ENCODE measurements around the gene ZC3H4. TPM values are rescaled to one million over a fixed set of nuclear protein-coding genes. Genes with fewer than 3 reads are reported as not detected.

ZC3H4 gene
- 10 to 100 TPM; 21.9 to 26.0 TPM for total RNA-seq

- peak within 1 kb of the TSS; percentile 98 for H3K4me3 ChIP-seq
- H3K9me3 ChIP-seq: no peaks in the 10 kb centered on the region
- no peaks in the 10 kb centered on the region for H3K27me3 ChIP-seq (replicated peaks; ENCODE audit: insufficient read depth)
- peaks cover 12 to 28% of the 10 kb centered on the region in 2 donors for H3K4me1 ChIP-seq (ENCODE audit: control insufficient read depth in 1 of 2, low read depth in 2 of 2)
- peak within 1 kb of the TSS; percentile 100 for H3K27ac ChIP-seq
- H3K36me3 ChIP-seq: no peaks in the 10 kb centered on the region
- ATAC-seq (ENCODE audit: insufficient number of reproducible peaks, low FRiP score, low read depth): peak; percentile 92
- peak; percentile 96 for DNase-seq (ENCODE audit: low spot score)
- TF ChIP-seq, protein P1, sequence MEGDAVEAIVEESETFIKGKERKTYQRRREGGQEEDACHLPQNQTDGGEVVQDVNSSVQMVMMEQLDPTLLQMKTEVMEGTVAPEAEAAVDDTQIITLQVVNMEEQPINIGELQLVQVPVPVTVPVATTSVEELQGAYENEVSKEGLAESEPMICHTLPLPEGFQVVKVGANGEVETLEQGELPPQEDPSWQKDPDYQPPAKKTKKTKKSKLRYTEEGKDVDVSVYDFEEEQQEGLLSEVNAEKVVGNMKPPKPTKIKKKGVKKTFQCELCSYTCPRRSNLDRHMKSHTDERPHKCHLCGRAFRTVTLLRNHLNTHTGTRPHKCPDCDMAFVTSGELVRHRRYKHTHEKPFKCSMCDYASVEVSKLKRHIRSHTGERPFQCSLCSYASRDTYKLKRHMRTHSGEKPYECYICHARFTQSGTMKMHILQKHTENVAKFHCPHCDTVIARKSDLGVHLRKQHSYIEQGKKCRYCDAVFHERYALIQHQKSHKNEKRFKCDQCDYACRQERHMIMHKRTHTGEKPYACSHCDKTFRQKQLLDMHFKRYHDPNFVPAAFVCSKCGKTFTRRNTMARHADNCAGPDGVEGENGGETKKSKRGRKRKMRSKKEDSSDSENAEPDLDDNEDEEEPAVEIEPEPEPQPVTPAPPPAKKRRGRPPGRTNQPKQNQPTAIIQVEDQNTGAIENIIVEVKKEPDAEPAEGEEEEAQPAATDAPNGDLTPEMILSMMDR (IDR thresholded peaks at IDR 0.05): no peak
Observed at GRCh38 chr19:47112997-47113849, at the start of gene ZC3H4. TSS of gene ZC3H4 (minus strand) at chr19:47113776. CDS start at chr19:47112584, 1,192 bp downstream.

DNA sequence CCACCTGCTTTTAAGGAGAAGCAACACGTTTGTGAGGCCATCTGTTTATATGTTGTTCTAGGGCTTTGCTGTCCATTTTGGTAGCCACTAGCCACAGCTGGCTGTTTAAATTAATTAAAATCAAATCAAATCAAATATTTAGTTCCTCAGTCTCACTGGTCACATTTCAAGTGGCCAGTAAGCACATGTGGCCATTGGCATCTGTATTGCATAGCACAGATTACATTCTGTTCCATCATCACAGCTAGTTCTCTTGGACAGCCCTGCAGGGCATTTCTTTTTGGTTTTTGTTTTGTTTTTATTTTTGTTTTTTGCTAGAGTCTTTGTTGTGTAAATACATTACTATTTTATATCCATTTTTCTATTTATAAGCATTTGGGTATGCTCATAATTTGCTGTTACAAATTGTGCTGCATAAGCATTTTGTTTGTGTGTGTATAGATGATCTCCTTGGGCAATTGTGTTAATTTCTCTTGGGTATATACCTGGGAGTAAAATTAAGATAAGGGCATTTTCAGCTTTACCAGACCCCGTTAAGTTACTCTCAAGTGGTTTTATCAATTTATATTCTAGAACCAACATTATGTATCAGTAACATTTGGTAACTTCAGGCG, 48.4 kb upstream of the ZC3H4 start:
- H3K4me1 ChIP-seq (ENCODE audit: control insufficient read depth in 1 of 2, low read depth in 2 of 2): peaks cover 26 to 29% of the 10 kb centered on the region in 2 donors

GRCh38 chr19:47158879-47159503, 45.4 kb upstream of the ZC3H4 start:
- TF ChIP-seq, protein P1 (IDR thresholded peaks at IDR 0.05): no peak
- Histone ChIP-seq H3K9me3 (no peaks in the 10 kb centered on the region), H3K36me3 (peaks cover 10% of the 10 kb centered on the region), H3K27me3 (replicated peaks; ENCODE audit: insufficient read depth) (no peaks in the 10 kb centered on the region), H3K27ac (peak overlapping the region; percentile 65 to 84), H3K4me1 (ENCODE audit: control insufficient read depth in 1 of 2, low read depth in 2 of 2) (peaks cover 26 to 36% of the 10 kb centered on the region in 2 donors), H3K4me3 (peak overlapping the region; percentile 28)
- DNase-seq (ENCODE audit: low spot score) (no peak), ATAC-seq (ENCODE audit: insufficient number of reproducible peaks, low FRiP score, low read depth) (no peak)

More for the DNA sequence above, 48.4 kb upstream of the ZC3H4 start:
- ATAC-seq (ENCODE audit: insufficient number of reproducible peaks, low FRiP score, low read depth): no peak
- no peaks in the 10 kb centered on the region for H3K9me3 ChIP-seq
- TF ChIP-seq, protein P1 (IDR thresholded peaks at IDR 0.05): no peak
- H3K36me3 ChIP-seq: no peaks in the 10 kb centered on the region
- H3K27me3 ChIP-seq (replicated peaks; ENCODE audit: insufficient read depth): no peaks in the 10 kb centered on the region
- no peak for DNase-seq (ENCODE audit: low spot score)
- H3K4me3 ChIP-seq: no peak overlapping the region
- no peak overlapping the region for H3K27ac ChIP-seq

- peaks cover 10% of the 10 kb centered on the region for H3K36me3 ChIP-seq
- peak overlapping the region; percentile 65 to 84 for H3K27ac ChIP-seq
- TF ChIP-seq, protein P1 (IDR thresholded peaks at IDR 0.05): no peak
- no peak for DNase-seq (ENCODE audit: low spot score)
- H3K9me3 ChIP-seq: no peaks in the 10 kb centered on the region
- H3K4me3 ChIP-seq: peak overlapping the region; percentile 28
- H3K27me3 ChIP-seq (replicated peaks; ENCODE audit: insufficient read depth): no peaks in the 10 kb centered on the region
- peaks cover 26 to 36% of the 10 kb centered on the region in 2 donors for H3K4me1 ChIP-seq (ENCODE audit: control insufficient read depth in 1 of 2, low read depth in 2 of 2)
- no peak for ATAC-seq (ENCODE audit: insufficient number of reproducible peaks, low FRiP score, low read depth)
Observed at GRCh38 chr19:47158367-47158791, 44.8 kb upstream of the ZC3H4 start.

Data from thoracic aorta (tissue), 2 donors.